22Rv1 (cell line): ENCODE results near the gene MAGI2.

Source experiments
- ZFX ChIP-seq: fragments of 450-650 bp; IDR thresholded peaks from 2 replicates; pipeline ENCODE4 v1.6.1; 2017; ENCODE audit warnings: antibody characterized with exemption, borderline replicate concordance
- TF ChIP-seq, protein P1 (sequence below): fragments of 450-650 bp; IDR thresholded peaks from 2 replicates; pipeline ENCODE4 v1.5.1; 2017; ENCODE audit warnings: mild to moderate bottlenecking

- TF ChIP-seq, protein P1, sequence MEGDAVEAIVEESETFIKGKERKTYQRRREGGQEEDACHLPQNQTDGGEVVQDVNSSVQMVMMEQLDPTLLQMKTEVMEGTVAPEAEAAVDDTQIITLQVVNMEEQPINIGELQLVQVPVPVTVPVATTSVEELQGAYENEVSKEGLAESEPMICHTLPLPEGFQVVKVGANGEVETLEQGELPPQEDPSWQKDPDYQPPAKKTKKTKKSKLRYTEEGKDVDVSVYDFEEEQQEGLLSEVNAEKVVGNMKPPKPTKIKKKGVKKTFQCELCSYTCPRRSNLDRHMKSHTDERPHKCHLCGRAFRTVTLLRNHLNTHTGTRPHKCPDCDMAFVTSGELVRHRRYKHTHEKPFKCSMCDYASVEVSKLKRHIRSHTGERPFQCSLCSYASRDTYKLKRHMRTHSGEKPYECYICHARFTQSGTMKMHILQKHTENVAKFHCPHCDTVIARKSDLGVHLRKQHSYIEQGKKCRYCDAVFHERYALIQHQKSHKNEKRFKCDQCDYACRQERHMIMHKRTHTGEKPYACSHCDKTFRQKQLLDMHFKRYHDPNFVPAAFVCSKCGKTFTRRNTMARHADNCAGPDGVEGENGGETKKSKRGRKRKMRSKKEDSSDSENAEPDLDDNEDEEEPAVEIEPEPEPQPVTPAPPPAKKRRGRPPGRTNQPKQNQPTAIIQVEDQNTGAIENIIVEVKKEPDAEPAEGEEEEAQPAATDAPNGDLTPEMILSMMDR, result no peak
- no peak for TF ChIP-seq ZFX
These were observed 53.2 kb downstream of the MAGI2 start for GRCh38 chr7:79400222-79400621.
